ENCODE measurements around the gene SEMA5B. TPM values are rescaled to one million over a fixed set of nuclear protein-coding genes. Genes with fewer than 3 reads are reported as not detected.
A peak's percentile ranks its signal among the peaks of the same experiment; 100 is the strongest.

SEMA5B gene
- total RNA-seq, 1 experiment from 2014 or later: 9.4 TPM

- Histone ChIP-seq H2AK5ac (ENCODE audit: insufficient read length, low read length) (no peak overlapping the region), H3K9ac (ENCODE audit: extremely low read depth, insufficient read length, low read length) (no peak overlapping the region), H2BK12ac (ENCODE audit: insufficient read length, low read depth, low read length) (no peak overlapping the region), H3K79me2 (ENCODE audit: insufficient read depth, low read length) (no peaks in the 10 kb centered on the region), H3K23me2 (ENCODE audit: insufficient read length, low read depth, low read length, poor library complexity, severe bottlenecking) (peaks cover 8% of the 10 kb centered on the region), H2BK5ac (ENCODE audit: insufficient read length, low read length) (no peak overlapping the region), H3K79me1 (ENCODE audit: insufficient read depth, low read depth, low read length, poor library complexity, severe bottlenecking) (no peaks in the 10 kb centered on the region), H4K91ac (ENCODE audit: insufficient read length, low read depth, low read length) (no peak overlapping the region), H2AFZ (ENCODE audit: low read length) (no peak overlapping the region), H4K8ac (replicated peaks; ENCODE audit: insufficient read length, low read depth, low read length) (no peak overlapping the region), H3K9me3 (ENCODE audit: control insufficient read depth, low read depth, low read length) (no peaks in the 10 kb centered on the region), H4K5ac (ENCODE audit: insufficient read length, low read depth, low read length) (no peak overlapping the region), H3K14ac (ENCODE audit: insufficient read depth, low read length) (peak overlapping the region; percentile 16; the same call in 1 of the 2 replicates), H2BK15ac (ENCODE audit: low read depth, low read length) (no peak overlapping the region), H2BK120ac (ENCODE audit: low read depth, low read length, poor library complexity, severe bottlenecking) (no peak overlapping the region), H3K18ac (ENCODE audit: insufficient read length, low read depth, low read length) (no peak overlapping the region), H2BK20ac (ENCODE audit: low read depth, low read length, poor library complexity, severe bottlenecking) (no peak overlapping the region), H3T11ph (ENCODE audit: low read length) (no peak overlapping the region), H4K20me1 (ENCODE audit: control insufficient read depth, insufficient read depth, insufficient read length) (no peaks in the 10 kb centered on the region), H3K27me3 (ENCODE audit: insufficient read depth, low read length) (peaks cover 7% of the 10 kb centered on the region; the same call in 1 of the 2 replicates), H3K23ac (ENCODE audit: insufficient read length, low read depth, low read length) (no peak overlapping the region), H3K27ac (ENCODE audit: insufficient read length, low read depth, low read length) (no peak overlapping the region), H3K4me2 (ENCODE audit: insufficient read depth, insufficient read length, low read length) (peak overlapping the region; percentile 14), H3K4me1 (ENCODE audit: insufficient read depth, low read length) (peaks cover 22% of the 10 kb centered on the region; the same call in 1 of the 2 replicates), H3K4ac (ENCODE audit: low read depth, low read length) (no peak overlapping the region), H3K56ac (ENCODE audit: insufficient read length, low read depth, low read length) (no peak overlapping the region)
- Mint-ChIP-seq H3K27me3 (ENCODE audit: low read depth) (peaks cover 55% of the 10 kb centered on the region), H3K4me3 (peak overlapping the region in 1 of 2 experiments; percentile 50; a peak in 3 of 5 replicates), H3K4me1 (peaks cover 41 to 60% of the 10 kb centered on the region in 2 experiments), H3K36me3 (ENCODE audit: insufficient read depth in 1 of 3, low read depth in 3 of 3) (peaks cover 0 to 6% (median 0%) of the 10 kb centered on the region in 3 experiments; a peak in 3 of 7 replicates), H3K27ac (peak overlapping the region in 1 of 3 experiments; percentile 20; a peak in 1 of 7 replicates), H3K9me3 (no peaks in the 10 kb centered on the region; a peak in 1 of 5 replicates)
- no CpG with 5 or more reads among the region's 7 CpGs for WGBS (ENCODE audit: extremely low coverage, insufficient read length, low lambda C conversion rate)
- TF ChIP-seq CTCF (conservative IDR thresholded peaks at IDR 0.05): no peak
- DNase-seq: peak; percentile 42
These were observed 6.2 kb downstream of the SEMA5B start for GRCh38 chr3:123021388-123021787.

Measured in H9 (cell line).